A549 treated with Hydrocortisone at 1 μM for 4 hours (cell line): ENCODE results near the gene SCRG1. TPM values are rescaled to one million over a fixed set of nuclear protein-coding genes. Genes with fewer than 3 reads are reported as not detected.

ENCODE experiments used
- total RNA-seq: library from RNA; stranded (reverse); fragments of 200-300 nt; extraction: Qiagen RNA extraction; gene quantifications from 5 replicates; pipeline ENCODE4 v1.2.3, GENCODE V29; 2022

SCRG1 gene
- not detected in 5 replicates for total RNA-seq

GRCh38 chr4:173398779-173399415, at the start of gene SCRG1:
SCRG1 (minus strand) TSS chr4:173399116; CDS start chr4:173391414, 7,702 bp downstream.

GRCh38 chr4:173370477-173371291, 28.2 kb downstream of the SCRG1 start, which contains the start of gene SAP30:
SAP30 (plus strand) TSS chr4:173370954; CDS start chr4:173371183, 229 bp downstream.

Other genes with a start within 250 kb of the SCRG1 start
- 20.3 to 35.3 TPM (median 24.6 TPM) in 5 replicates for gene GALNT7, start 230.3 kb downstream of the SCRG1 start, total RNA-seq
- 94.6 to 123 TPM (median 113 TPM) in 5 replicates for gene HMGB2, start 64.8 kb downstream of the SCRG1 start, total RNA-seq
- gene SAP30, start 28.2 kb downstream of the SCRG1 start, total RNA-seq: 22.4 to 25.4 TPM (median 24.3 TPM) in 5 replicates
- 0.32 to 0.66 TPM (median 0.50 TPM) in 5 replicates for gene HAND2, start 131.1 kb upstream of the SCRG1 start, total RNA-seq